Fibroblast of upper back skin (primary cell): Measurements from ENCODE around the gene PADI1.

Source experiments
- DNase-seq: peaks from one replicate; pipeline ENCODE4 v3.0.0-alpha.2; 2013

The PADI1 gene

GRCh38 chr1:17183388-17184160, 21.4 kb upstream of the PADI1 start:
- no peak for DNase-seq

DNA sequence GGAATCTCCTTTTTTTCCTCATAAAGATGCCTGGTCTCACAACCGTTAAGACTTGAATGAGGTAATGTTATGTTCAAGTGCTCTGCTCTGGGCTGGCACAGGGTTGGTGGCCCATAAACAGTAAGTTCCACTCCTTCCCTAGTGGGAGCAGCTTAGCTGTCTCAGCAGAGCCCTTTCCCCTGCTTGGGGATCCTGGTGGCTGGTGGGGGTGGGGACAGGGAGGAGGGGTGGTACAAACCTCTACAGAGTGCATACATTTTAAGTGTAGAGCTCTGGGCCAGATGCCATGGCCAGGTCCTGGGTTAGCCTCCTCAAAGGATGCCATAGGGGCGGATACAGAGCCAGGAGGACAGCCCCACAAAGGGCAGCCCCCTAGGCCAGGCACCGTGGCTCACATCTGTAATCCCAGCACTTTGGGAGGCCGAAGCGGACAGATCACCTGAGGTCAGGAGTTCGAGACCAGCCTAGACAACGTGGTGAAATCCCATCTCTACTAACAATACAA, 20.7 kb upstream of the PADI1 start:
- DNase-seq: no peak

DNA sequence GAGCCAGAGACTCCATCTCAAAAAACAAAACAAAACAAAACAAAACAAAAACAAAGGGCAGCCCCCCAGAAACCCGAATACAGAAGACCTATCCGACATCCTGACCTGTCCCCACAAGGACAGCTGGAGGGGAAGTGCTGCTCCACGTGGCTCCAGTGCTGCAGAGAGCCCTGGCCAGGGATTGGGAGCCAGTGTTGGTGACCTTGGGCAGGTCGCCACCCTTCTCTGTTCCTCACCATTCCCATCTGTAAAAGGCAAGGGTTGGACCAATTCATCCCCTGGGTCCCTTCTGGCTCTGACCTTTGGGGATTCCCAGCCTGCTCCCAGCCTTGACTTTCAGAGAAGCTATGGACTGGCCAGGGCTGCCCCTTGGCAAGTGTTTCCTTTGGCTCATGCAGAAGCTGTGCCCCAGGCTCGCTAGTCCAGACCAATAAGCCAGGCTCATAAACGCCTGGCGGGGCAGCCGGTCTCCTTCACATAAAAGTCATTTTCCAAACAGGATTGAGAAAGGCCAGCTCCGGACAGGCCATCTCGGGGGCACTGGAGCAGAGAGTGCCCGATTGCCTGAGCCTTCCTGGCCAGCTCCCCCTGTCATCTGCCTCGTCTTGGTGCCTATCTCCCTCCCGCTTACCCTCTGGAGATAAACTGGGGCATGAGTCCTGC, 20.0 kb upstream of the PADI1 start:
- no peak for DNase-seq

GRCh38 chr1:17185485-17185860, 19.5 kb upstream of the PADI1 start:
- DNase-seq: no peak

GRCh38 chr1:17186216-17186909, 18.6 kb upstream of the PADI1 start:
- no peak for DNase-seq

DNA sequence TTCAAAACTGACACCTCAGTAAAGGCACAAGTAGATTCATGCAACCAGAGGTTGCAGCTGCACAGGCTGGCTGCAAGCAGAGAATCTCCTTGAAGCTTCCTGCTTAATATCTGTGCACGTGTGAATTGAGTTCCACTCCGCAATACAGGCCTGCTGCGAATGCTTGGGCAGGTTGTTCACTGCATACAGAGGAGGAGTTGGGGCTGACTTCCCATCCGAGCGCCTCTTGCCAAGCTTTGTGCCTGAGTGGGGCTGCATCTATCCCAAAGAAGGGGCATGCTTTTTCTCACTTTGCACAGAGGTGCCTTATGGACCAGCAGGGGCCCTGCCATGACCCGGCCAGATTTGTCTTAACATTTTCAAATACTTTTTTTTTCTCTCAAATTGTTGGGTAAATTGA, 17.9 kb upstream of the PADI1 start:
- DNase-seq: no peak

DNA sequence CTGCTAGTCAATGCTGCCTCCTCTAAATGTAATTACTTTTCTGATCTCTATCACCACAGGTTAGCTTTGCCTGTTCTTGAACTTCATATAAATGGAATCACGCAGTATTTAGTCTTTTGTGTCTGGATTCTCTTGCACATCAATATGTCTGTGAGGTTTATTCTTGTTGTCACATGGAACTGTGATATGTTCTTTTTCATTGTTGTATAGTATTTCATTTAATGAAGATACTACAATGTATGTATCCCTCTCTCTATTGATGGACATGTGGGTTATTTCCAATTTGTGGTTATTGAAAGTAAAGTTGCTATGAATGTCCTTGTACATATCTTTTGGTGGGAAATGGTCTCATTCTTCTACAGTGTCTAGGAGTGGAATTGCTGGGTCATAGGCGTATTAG, 16.7 kb upstream of the PADI1 start:
- DNase-seq: no peak

- no peak for DNase-seq
These were observed 15.9 kb upstream of the PADI1 start for GRCh38 chr1:17188889-17189631.

DNA sequence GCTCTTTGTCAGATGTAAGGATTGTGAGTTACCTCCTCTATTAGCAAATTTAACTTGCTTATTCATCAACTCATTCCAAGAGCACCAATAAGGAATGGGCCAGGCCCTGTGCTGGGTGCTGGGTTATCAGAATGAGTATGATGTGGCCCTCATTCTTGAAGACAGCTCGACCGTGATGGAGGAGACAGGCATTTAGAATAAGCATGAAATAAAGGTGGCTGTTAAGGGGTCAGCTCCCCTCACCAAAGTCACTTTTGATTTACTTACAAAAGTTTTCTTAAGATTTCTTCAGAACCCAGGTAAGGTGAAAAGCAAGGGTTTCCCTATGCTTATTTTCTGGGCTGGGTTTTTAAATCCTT, 15.3 kb upstream of the PADI1 start:
- peak; percentile 62 for DNase-seq

- peak; percentile 98 for DNase-seq
These were observed 14.6 kb upstream of the PADI1 start for GRCh38 chr1:17190010-17190995.

GRCh38 chr1:17191990-17192242, 13.0 kb upstream of the PADI1 start:
- DNase-seq: no peak

- DNase-seq: peak; percentile 31
These were observed 12.3 kb upstream of the PADI1 start for GRCh38 chr1:17192394-17193221.

- DNase-seq: no peak
These were observed 11.5 kb upstream of the PADI1 start for GRCh38 chr1:17193222-17194132.

GRCh38 chr1:17194133-17194475, 10.8 kb upstream of the PADI1 start:
- no peak for DNase-seq

GRCh38 chr1:17194615-17195528, 10.1 kb upstream of the PADI1 start:
- no peak for DNase-seq

DNA sequence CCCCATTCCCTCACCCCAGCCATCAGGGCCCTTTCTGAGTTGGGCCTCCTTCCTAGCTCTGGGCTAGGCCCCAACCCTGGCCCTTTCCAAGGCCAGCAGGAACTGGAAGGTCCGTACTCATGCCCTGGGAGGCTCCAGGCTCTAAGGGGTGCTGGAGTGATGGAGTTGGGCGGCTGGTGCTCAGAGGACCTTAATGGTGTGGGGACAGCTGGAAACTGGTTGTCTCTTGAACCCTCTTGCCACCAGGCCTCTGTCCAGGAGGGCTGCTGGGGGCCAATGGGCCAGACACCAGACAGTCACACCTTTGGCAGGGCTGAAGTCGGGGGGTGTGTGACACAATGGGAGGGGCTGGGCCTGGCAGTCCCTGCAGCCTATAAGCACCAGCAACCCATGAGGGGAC, 9.2 kb upstream of the PADI1 start:
- no peak for DNase-seq

DNA sequence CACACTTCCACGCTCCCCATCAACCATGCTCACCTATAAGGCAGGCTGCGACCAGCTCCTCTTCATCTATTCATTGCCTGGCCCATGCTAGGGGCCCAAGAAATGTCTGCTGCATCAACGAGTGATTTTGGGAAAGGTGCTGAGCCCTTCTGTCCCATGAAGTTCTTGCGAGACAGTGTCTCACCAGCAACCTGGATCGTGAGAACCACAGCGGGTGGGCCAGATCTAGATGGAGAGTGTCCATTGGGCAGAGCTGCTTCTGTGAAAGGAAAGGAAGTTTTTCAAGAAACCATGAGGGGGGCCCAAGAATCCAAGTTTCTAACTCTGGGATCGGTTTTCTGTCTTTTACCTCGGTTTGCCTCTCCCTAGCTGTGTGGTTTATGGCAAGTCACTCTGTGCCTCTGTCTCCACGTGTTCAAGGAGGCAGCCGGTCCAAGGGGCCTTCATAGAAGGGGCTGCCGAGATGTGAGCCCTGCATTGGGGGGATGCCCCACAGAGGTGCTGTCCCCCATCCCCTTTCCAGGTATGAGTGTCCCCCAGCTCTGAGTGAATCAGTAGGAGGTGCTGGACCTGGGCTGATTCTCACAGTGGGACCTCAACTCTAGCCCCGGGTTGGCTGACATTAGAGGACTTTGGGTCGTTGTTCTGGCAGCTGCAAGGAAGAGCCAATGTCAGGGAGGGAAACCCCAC, 8.3 kb upstream of the PADI1 start:
- no peak for DNase-seq

DNA sequence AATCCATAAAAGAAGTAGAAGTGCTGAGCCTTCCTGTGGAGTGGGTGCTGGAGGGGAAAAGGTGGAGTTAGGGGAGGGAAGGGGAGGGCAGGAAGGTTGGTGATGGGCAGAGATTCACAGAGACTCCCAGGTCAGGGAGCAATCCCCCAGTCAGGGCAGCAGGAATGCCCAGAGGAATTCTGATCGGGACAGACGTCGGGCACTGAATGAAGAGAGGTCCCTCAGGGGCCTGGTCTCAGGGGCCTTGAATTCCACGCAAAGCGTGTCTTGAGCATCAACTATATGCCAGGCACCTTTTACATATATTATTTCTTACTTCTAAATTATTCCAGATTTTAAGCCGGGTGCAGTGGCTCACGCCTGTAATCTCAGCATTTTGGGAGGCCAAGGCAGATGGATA, 7.2 kb upstream of the PADI1 start:
- DNase-seq: no peak
